ENCODE results near the gene KCNA10. TPM values are rescaled to one million over a fixed set of nuclear protein-coding genes. Genes with fewer than 3 reads are reported as not detected.

KCNA10 gene
- total RNA-seq, 1 experiment from 2014 or later, result not detected

DNA sequence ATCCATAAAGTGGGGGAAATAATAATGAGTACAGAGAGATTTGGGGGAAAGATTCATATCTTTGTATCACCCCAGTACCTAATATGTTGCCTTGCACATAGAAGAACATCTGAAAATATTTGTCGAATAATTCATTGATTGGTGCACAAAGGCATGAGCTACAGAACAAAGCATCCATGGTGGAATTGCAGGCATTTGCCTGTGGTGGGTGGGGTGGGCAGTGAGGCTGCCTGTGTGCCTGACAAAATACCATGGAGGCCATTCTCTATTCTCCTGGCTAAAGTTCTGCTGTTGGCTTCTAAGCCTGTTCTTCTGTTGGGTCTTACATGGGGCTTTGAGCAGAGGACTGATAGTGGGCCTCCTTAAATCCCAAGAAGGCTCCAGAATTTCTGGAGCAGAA is 10.0 kb upstream of the KCNA10 start:
- Histone ChIP-seq H3K4me3 (replicated peaks in 1 of 2; ENCODE audit: low read depth in 1 of 2, low read length in 2 of 2) (no peak overlapping the region), H3K79me2 (ENCODE audit: insufficient read depth, low read length) (no peaks in the 10 kb centered on the region), H3K4me1 (ENCODE audit: control insufficient read depth in 1 of 2, insufficient read depth in 2 of 2, low read length in 2 of 2) (peaks cover 0 to 8% of the 10 kb centered on the region in 2 experiments; a peak in 1 of 4 replicates), H3K9ac (ENCODE audit: low read length) (no peak overlapping the region), H3K27me3 (ENCODE audit: insufficient read depth, low read length) (peaks cover 54% of the 10 kb centered on the region), H3K4me2 (ENCODE audit: low read length) (no peak overlapping the region), H3K27ac (ENCODE audit: low read depth, low read length) (no peak overlapping the region), H3K9me2 (ENCODE audit: insufficient read depth) (no peaks in the 10 kb centered on the region), H2AFZ (ENCODE audit: low read depth, low read length, poor library complexity, severe bottlenecking) (no peak overlapping the region), H4K20me1 (ENCODE audit: insufficient read depth) (no peaks in the 10 kb centered on the region), H3K9me3 (ENCODE audit: control insufficient read depth in 1 of 2, insufficient read depth in 1 of 2, low read depth in 1 of 2, low read length in 2 of 2) (no peaks in the 10 kb centered on the region), H3K36me3 (ENCODE audit: control insufficient read depth in 1 of 2, insufficient read depth in 2 of 2, low read length in 2 of 2) (no peaks in the 10 kb centered on the region)
- no peak for TF ChIP-seq YY1 (IDR thresholded peaks at IDR 0.05; ENCODE audit: extremely low read depth, insufficient replicate concordance, low read depth, low read length)
- no peak for TF ChIP-seq JUND (IDR thresholded peaks at IDR 0.05)
- no peak for TF ChIP-seq RAD21 (IDR thresholded peaks at IDR 0.05; ENCODE audit: low read depth)
- TF ChIP-seq CBX3 (IDR thresholded peaks at IDR 0.05; ENCODE audit: low read depth), result no peak
- TF ChIP-seq EZH2phosphoT487 (IDR thresholded peaks at IDR 0.05; ENCODE audit: borderline replicate concordance), result no peak
- TF ChIP-seq ZNF274 (IDR thresholded peaks at IDR 0.05; ENCODE audit: low read depth, low read length), result no peak
- no peak for TF ChIP-seq POLR2A (IDR thresholded peaks at IDR 0.05; ENCODE audit: borderline replicate concordance, extremely low read depth, insufficient read depth, insufficient read length)
- TF ChIP-seq CEBPB (IDR thresholded peaks at IDR 0.05; ENCODE audit: low read depth), result no peak
- TF ChIP-seq, protein P1, sequence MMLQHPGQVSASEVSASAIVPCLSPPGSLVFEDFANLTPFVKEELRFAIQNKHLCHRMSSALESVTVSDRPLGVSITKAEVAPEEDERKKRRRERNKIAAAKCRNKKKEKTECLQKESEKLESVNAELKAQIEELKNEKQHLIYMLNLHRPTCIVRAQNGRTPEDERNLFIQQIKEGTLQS (IDR thresholded peaks at IDR 0.05), result no peak
- TF ChIP-seq SP1 (IDR thresholded peaks at IDR 0.05; ENCODE audit: low read depth), result no peak
- TF ChIP-seq EGR1 (IDR thresholded peaks at IDR 0.05; ENCODE audit: low read depth), result no peak
- TF ChIP-seq POLR2AphosphoS5 (IDR thresholded peaks at IDR 0.05; ENCODE audit: low read depth, low read length), result no peak
- TF ChIP-seq EZH2 (IDR thresholded peaks at IDR 0.05), result no peak
- no peak for TF ChIP-seq ZFX (IDR thresholded peaks at IDR 0.05)
- no peak for TF ChIP-seq TCF7L2 (IDR thresholded peaks at IDR 0.05; ENCODE audit: borderline replicate concordance, extremely low read depth, insufficient read depth, insufficient read length)
- TF ChIP-seq SRF (IDR thresholded peaks at IDR 0.05; ENCODE audit: low read depth), result no peak
- TF ChIP-seq, protein P2, sequence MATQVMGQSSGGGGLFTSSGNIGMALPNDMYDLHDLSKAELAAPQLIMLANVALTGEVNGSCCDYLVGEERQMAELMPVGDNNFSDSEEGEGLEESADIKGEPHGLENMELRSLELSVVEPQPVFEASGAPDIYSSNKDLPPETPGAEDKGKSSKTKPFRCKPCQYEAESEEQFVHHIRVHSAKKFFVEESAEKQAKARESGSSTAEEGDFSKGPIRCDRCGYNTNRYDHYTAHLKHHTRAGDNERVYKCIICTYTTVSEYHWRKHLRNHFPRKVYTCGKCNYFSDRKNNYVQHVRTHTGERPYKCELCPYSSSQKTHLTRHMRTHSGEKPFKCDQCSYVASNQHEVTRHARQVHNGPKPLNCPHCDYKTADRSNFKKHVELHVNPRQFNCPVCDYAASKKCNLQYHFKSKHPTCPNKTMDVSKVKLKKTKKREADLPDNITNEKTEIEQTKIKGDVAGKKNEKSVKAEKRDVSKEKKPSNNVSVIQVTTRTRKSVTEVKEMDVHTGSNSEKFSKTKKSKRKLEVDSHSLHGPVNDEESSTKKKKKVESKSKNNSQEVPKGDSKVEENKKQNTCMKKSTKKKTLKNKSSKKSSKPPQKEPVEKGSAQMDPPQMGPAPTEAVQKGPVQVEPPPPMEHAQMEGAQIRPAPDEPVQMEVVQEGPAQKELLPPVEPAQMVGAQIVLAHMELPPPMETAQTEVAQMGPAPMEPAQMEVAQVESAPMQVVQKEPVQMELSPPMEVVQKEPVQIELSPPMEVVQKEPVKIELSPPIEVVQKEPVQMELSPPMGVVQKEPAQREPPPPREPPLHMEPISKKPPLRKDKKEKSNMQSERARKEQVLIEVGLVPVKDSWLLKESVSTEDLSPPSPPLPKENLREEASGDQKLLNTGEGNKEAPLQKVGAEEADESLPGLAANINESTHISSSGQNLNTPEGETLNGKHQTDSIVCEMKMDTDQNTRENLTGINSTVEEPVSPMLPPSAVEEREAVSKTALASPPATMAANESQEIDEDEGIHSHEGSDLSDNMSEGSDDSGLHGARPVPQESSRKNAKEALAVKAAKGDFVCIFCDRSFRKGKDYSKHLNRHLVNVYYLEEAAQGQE (IDR thresholded peaks at IDR 0.05; ENCODE audit: low read depth), result no peak
- no peak for TF ChIP-seq SIN3A (IDR thresholded peaks at IDR 0.05; ENCODE audit: low read depth)
- TF ChIP-seq, protein P3, sequence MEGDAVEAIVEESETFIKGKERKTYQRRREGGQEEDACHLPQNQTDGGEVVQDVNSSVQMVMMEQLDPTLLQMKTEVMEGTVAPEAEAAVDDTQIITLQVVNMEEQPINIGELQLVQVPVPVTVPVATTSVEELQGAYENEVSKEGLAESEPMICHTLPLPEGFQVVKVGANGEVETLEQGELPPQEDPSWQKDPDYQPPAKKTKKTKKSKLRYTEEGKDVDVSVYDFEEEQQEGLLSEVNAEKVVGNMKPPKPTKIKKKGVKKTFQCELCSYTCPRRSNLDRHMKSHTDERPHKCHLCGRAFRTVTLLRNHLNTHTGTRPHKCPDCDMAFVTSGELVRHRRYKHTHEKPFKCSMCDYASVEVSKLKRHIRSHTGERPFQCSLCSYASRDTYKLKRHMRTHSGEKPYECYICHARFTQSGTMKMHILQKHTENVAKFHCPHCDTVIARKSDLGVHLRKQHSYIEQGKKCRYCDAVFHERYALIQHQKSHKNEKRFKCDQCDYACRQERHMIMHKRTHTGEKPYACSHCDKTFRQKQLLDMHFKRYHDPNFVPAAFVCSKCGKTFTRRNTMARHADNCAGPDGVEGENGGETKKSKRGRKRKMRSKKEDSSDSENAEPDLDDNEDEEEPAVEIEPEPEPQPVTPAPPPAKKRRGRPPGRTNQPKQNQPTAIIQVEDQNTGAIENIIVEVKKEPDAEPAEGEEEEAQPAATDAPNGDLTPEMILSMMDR (IDR thresholded peaks at IDR 0.05 in 2 of 3, conservative IDR thresholded peaks at IDR 0.05 in 1 of 3; ENCODE audit: borderline replicate concordance in 1 of 3, insufficient read depth in 1 of 3, low read depth in 2 of 3, low read length in 2 of 3), result no peak
- no peak for DNase-seq (ENCODE audit: low read depth, low spot score)
- ATAC-seq, result no peak
- ChIA-PET POLR2A (no interaction called here), CTCF (no interaction called here), RAD21 (ENCODE audit: low non-redundant PET in 1 of 2, low total read pairs in 2 of 2, uncharacterized antibody in 2 of 2, unreplicated experiment in 2 of 2) (no interaction called here)
- BruUV-seq (replicated peaks), result no TSS peak
- intact Hi-C loops (cut with micrococcal nuclease), result no loop called here
